ENCODE results near the gene SERPIND1.

The SERPIND1 gene

GRCh38 chr22:20741008-20741633 lies 32.8 kb upstream of the SERPIND1 start:
- ChIA-PET POLR2A (no interaction called here), CTCF (interaction anchor here (0.6 to 2.3 kb wide), 19 partner anchors 10 to 338 kb away, joined by 3 to 11 read pairs (median 5); partner anchors contain the start of gene SERPIND1)
- no peak overlapping the region for H3K4me3 ChIP-seq (ENCODE audit: low read depth, low read length)

GRCh38 chr22:20741634-20742581 lies 32.0 kb upstream of the SERPIND1 start:
- POLR2A ChIA-PET: interaction anchor here (0.6 kb wide), 1 partner anchor 1117 kb away, joined by 6 read pairs; no protein-coding TSS in a partner anchor
- peaks cover 0 to 67% of the 10 kb centered on the region in 2 experiments; a peak in 1 of 3 replicates for H3K36me3 ChIP-seq (ENCODE audit: control insufficient read depth in 2 of 2, insufficient read depth in 1 of 2, low read length in 2 of 2)
- no peak overlapping the region for H3K27ac ChIP-seq (ENCODE audit: extremely low read depth, low read depth, low read length)

More at GRCh38 chr22:20741008-20741633, 32.8 kb upstream of the SERPIND1 start:
- H3K4me1 ChIP-seq (ENCODE audit: control insufficient read depth, insufficient read depth, low read length): no peaks in the 10 kb centered on the region
- H3K9me3 ChIP-seq (ENCODE audit: control insufficient read depth, insufficient read depth, low read depth, low read length): no peaks in the 10 kb centered on the region
- peaks cover 0 to 67% of the 10 kb centered on the region in 2 experiments; a peak in 1 of 3 replicates for H3K36me3 ChIP-seq (ENCODE audit: control insufficient read depth in 2 of 2, insufficient read depth in 1 of 2, low read length in 2 of 2)
- H3K27ac ChIP-seq (ENCODE audit: extremely low read depth, low read depth, low read length): no peak overlapping the region
- TF ChIP-seq ZNF623 (tag by site-specific recombination; IDR thresholded peaks at IDR 0.05) (no peak), TRIM28 (IDR thresholded peaks at IDR 0.05; ENCODE audit: borderline replicate concordance, low read length) (no peak), ZBTB20 (tag by site-specific recombination; IDR thresholded peaks at IDR 0.05) (no peak), SETDB1 (IDR thresholded peaks at IDR 0.05; ENCODE audit: insufficient read length, low read length) (no peak)

More at GRCh38 chr22:20741634-20742581, 32.0 kb upstream of the SERPIND1 start:
- CTCF ChIA-PET: interaction anchor here (0.5 to 2.3 kb wide), 29 partner anchors 9 to 324 kb away, joined by 3 to 11 read pairs (median 4); partner anchors contain the start of gene SERPIND1
- Histone ChIP-seq H3K4me1 (ENCODE audit: control insufficient read depth, insufficient read depth, low read length) (no peaks in the 10 kb centered on the region), H3K4me3 (ENCODE audit: low read depth, low read length) (no peak overlapping the region), H3K9me3 (ENCODE audit: control insufficient read depth, insufficient read depth, low read depth, low read length) (no peaks in the 10 kb centered on the region)
- TF ChIP-seq, protein P1, sequence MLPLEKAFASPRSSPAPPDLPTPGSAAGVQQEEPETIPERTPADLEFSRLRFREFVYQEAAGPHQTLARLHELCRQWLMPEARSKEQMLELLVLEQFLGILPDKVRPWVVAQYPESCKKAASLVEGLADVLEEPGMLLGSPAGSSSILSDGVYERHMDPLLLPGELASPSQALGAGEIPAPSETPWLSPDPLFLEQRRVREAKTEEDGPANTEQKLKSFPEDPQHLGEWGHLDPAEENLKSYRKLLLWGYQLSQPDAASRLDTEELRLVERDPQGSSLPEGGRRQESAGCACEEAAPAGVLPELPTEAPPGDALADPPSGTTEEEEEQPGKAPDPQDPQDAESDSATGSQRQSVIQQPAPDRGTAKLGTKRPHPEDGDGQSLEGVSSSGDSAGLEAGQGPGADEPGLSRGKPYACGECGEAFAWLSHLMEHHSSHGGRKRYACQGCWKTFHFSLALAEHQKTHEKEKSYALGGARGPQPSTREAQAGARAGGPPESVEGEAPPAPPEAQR (tag by site-specific recombination; IDR thresholded peaks at IDR 0.05): no peak
- TF ChIP-seq PBX3 (CRISPR knock-in tag; IDR thresholded peaks at IDR 0.05) (no peak), SCRT1 (tag by site-specific recombination; IDR thresholded peaks at IDR 0.05; ENCODE audit: borderline replicate concordance) (peak; percentile 34; the same call in 1 of the 2 replicates), ZNF654 (tag by site-specific recombination; IDR thresholded peaks at IDR 0.05; ENCODE audit: low read depth) (peak; percentile 48), ZNF664 (tag by site-specific recombination; IDR thresholded peaks at IDR 0.05) (no peak), ZNF623 (tag by site-specific recombination; IDR thresholded peaks at IDR 0.05) (no peak), ZBTB20 (tag by site-specific recombination; IDR thresholded peaks at IDR 0.05) (no peak), ZNF670 (tag by site-specific recombination; IDR thresholded peaks at IDR 0.05; ENCODE audit: low read depth) (no peak), SP2 (tag by site-specific recombination; IDR thresholded peaks at IDR 0.05) (no peak), BCL11A (tag by site-specific recombination; IDR thresholded peaks at IDR 0.05; ENCODE audit: low read depth) (no peak), ZNF433 (tag by site-specific recombination; IDR thresholded peaks at IDR 0.05; ENCODE audit: low read depth) (no peak), ZNF335 (tag by site-specific recombination; conservative IDR thresholded peaks at IDR 0.05) (no peak), MZF1 (tag by site-specific recombination; IDR thresholded peaks at IDR 0.05; ENCODE audit: borderline replicate concordance) (no peak), ZFP37 (tag by site-specific recombination; IDR thresholded peaks at IDR 0.05) (no peak), ZNF366 (tag by site-specific recombination; conservative IDR thresholded peaks at IDR 0.05) (no peak), SCRT2 (tag by site-specific recombination; IDR thresholded peaks at IDR 0.05) (peak; percentile 87), ZNF362 (tag by site-specific recombination; IDR thresholded peaks at IDR 0.05) (no peak)
- TF ChIP-seq, protein P2, sequence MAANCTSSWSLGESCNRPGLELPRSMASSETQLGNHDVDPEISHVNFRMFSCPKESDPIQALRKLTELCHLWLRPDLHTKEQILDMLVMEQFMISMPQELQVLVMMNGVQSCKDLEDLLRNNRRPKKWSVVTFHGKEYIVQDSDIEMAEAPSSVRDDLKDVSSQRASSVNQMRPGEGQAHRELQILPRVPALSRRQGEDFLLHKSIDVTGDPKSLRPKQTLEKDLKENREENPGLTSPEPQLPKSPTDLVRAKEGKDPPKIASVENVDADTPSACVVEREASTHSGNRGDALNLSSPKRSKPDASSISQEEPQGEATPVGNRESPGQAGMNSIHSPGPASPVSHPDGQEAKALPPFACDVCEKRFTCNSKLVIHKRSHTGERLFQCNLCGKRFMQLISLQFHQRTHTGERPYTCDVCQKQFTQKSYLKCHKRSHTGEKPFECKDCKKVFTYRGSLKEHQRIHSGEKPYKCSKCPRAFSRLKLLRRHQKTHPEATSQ (tag by site-specific recombination; IDR thresholded peaks at IDR 0.05): no peak
- TF ChIP-seq, protein P3, sequence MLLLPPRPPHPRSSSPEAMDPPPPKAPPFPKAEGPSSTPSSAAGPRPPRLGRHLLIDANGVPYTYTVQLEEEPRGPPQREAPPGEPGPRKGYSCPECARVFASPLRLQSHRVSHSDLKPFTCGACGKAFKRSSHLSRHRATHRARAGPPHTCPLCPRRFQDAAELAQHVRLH (tag by site-specific recombination; IDR thresholded peaks at IDR 0.05): no peak

Measured in HEK293 (cell line).